Heart left ventricle (tissue), 13 donors: ENCODE data around the gene SEC61A1.

Experiments
- CTCF ChIP-seq, 12 donors: fragments of 200-600 bp; sonication (generic) in 4 of 12; IDR thresholded peaks; one replicate each; pipeline versions ENCODE4 v1.5.0 to v1.8.0; 2018 to 2022; ENCODE audit warnings: antibody characterized with exemption in 12 of 12, mild to moderate bottlenecking in 5 of 12
- POLR2A ChIP-seq, 2 donors: fragments of 450-650 bp; IDR thresholded peaks; one replicate each; pipeline ENCODE4 v1.6.1; 2017; ENCODE audit warnings: antibody characterized with exemption in 2 of 2, mild to moderate bottlenecking in 2 of 2, moderate library complexity in 2 of 2
- donor health status: ischemic (EF 13 %, LVEDD 7.1; RV severe dilation, severe dysfunction).
- donor health status: DM: no; HTN: yes; CAD: no.
- donor health status: DM: no; HTN: no; CAD: no.
- donor health status: ischemic (EF 25% LVEDD 6.9; RV normal size, moderate dysfunction).
- donor health status: ischemic (EF 25% LVEDD 5.7; RV mildly dilated, moderate dysfunction).
- donor health status: ischemic (EF 35%, LVEDD 5.7; RV mildly dilated, moderate dysfunction).
- donor health status: nonischemic (EF 11% LVEDD 7.7; RV severe dilation, severe dysfunction).
- donor health status: DM: yes; HTN: yes; CAD: no.
- donor health status: PGD.
- donor health status: ischemic (EF 29% LVEDD 5.4; RV normal size, mild dysfunction).
- donor health status: nonischemic (EF 23%, LVEDD 6.1; RV moderate dilation, normal function).

GRCh38 chr3:128091586-128091985 is 39.3 kb downstream of the SEC61A1 start:
- TF ChIP-seq POLR2A (IDR thresholded peaks at IDR 0.05) (no peak), CTCF (IDR thresholded peaks at IDR 0.05) (no peak)
